Measurements from ENCODE around the gene EED.

The EED gene, protein sequence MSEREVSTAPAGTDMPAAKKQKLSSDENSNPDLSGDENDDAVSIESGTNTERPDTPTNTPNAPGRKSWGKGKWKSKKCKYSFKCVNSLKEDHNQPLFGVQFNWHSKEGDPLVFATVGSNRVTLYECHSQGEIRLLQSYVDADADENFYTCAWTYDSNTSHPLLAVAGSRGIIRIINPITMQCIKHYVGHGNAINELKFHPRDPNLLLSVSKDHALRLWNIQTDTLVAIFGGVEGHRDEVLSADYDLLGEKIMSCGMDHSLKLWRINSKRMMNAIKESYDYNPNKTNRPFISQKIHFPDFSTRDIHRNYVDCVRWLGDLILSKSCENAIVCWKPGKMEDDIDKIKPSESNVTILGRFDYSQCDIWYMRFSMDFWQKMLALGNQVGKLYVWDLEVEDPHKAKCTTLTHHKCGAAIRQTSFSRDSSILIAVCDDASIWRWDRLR

GRCh38 chr11:86244522-86245368, at the start of gene EED:
Gene EED, plus strand, starts transcription at chr11:86244753. Its CDS starts 477 bp downstream, at chr11:86245230.
- Histone ChIP-seq H3K9ac (peak within 1 kb of the TSS; percentile 93), H3K27me3 (ENCODE audit: insufficient read depth, low read depth) (no peaks in the 10 kb centered on the region), H3K4me2 (peak within 1 kb of the TSS; percentile 97), H3K27ac (peak within 1 kb of the TSS; percentile 88), H3K36me3 (ENCODE audit: insufficient read depth) (no peaks in the 10 kb centered on the region), H3K79me2 (ENCODE audit: insufficient read depth, low read depth) (peaks cover 47% of the 10 kb centered on the region), H4K20me1 (ENCODE audit: insufficient read depth) (peaks cover 14% of the 10 kb centered on the region; the same call in 1 of the 2 replicates), H3K4me3 (IDR thresholded peaks at IDR 0.05; ENCODE audit: insufficient read depth, low read depth, low read length) (peak within 1 kb of the TSS; percentile 66), H3K4me1 (ENCODE audit: low read depth, poor library complexity, severe bottlenecking) (peaks cover 49% of the 10 kb centered on the region), H2AFZ (ENCODE audit: low read depth) (peak within 1 kb of the TSS; percentile 94)
- 0 out of 2 replicates have a peak, but pooled peaks have one; percentile 20 for TF ChIP-seq CTCF (conservative IDR thresholded peaks at IDR 0.05; ENCODE audit: low read depth, low read length)

GRCh38 chr11:86194998-86195397, 49.6 kb upstream of the EED start:
- no peak overlapping the region for H2AFZ ChIP-seq (ENCODE audit: low read depth)
- no peak overlapping the region for H3K9ac ChIP-seq
- no peak for TF ChIP-seq CTCF (conservative IDR thresholded peaks at IDR 0.05; ENCODE audit: low read depth, low read length)

GRCh38 chr11:86196085-86196696, 48.4 kb upstream of the EED start:
- H3K9ac ChIP-seq, result no peak overlapping the region
- no peak overlapping the region for H2AFZ ChIP-seq (ENCODE audit: low read depth)
- no peak overlapping the region for H3K27ac ChIP-seq
- no peak overlapping the region for H3K4me2 ChIP-seq
- TF ChIP-seq CTCF (conservative IDR thresholded peaks at IDR 0.05; ENCODE audit: low read depth, low read length), result no peak
- no peaks in the 10 kb centered on the region for H4K20me1 ChIP-seq (ENCODE audit: insufficient read depth)
- H3K4me1 ChIP-seq (ENCODE audit: low read depth, poor library complexity, severe bottlenecking), result peaks cover 31% of the 10 kb centered on the region
- no peak overlapping the region for H3K4me3 ChIP-seq (IDR thresholded peaks at IDR 0.05; ENCODE audit: insufficient read depth, low read depth, low read length)
- H3K36me3 ChIP-seq (ENCODE audit: insufficient read depth), result no peaks in the 10 kb centered on the region
- H3K79me2 ChIP-seq (ENCODE audit: insufficient read depth, low read depth), result no peaks in the 10 kb centered on the region
- no peaks in the 10 kb centered on the region for H3K27me3 ChIP-seq (ENCODE audit: insufficient read depth, low read depth)

More at GRCh38 chr11:86194998-86195397, 49.6 kb upstream of the EED start:
- Histone ChIP-seq H3K4me1 (ENCODE audit: low read depth, poor library complexity, severe bottlenecking) (peaks cover 32% of the 10 kb centered on the region), H4K20me1 (ENCODE audit: insufficient read depth) (no peaks in the 10 kb centered on the region), H3K27me3 (ENCODE audit: insufficient read depth, low read depth) (no peaks in the 10 kb centered on the region), H3K4me2 (no peak overlapping the region), H3K4me3 (IDR thresholded peaks at IDR 0.05; ENCODE audit: insufficient read depth, low read depth, low read length) (no peak overlapping the region), H3K79me2 (ENCODE audit: insufficient read depth, low read depth) (no peaks in the 10 kb centered on the region), H3K36me3 (ENCODE audit: insufficient read depth) (no peaks in the 10 kb centered on the region), H3K27ac (no peak overlapping the region)

DNA sequence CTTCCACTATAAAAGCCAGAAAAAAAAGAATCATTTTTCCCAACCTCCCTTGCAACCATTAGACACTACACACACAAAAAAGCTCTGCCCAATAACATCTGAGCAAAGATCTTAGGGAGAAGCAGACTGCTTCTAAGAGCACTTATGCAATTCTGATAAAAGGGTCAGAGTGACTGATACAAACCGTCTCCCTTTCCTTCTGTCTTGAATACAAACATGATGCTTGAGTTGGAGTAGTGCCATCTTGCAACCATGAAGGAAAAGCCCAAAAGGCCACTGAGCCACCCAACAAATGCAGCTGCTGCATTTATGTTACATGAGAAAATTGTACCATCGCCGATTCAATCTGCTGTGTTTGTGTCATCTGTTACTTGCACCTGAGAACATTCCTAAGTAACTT, 47.6 kb upstream of the EED start:
- H4K20me1 ChIP-seq (ENCODE audit: insufficient read depth), result no peaks in the 10 kb centered on the region
- no peaks in the 10 kb centered on the region for H3K79me2 ChIP-seq (ENCODE audit: insufficient read depth, low read depth)
- H3K4me3 ChIP-seq (IDR thresholded peaks at IDR 0.05; ENCODE audit: insufficient read depth, low read depth, low read length), result no peak overlapping the region
- H3K27me3 ChIP-seq (ENCODE audit: insufficient read depth, low read depth), result no peaks in the 10 kb centered on the region
- TF ChIP-seq CTCF (conservative IDR thresholded peaks at IDR 0.05; ENCODE audit: low read depth, low read length), result no peak
- H3K9ac ChIP-seq, result no peak overlapping the region
- H3K27ac ChIP-seq, result no peak overlapping the region
- H3K36me3 ChIP-seq (ENCODE audit: insufficient read depth), result no peaks in the 10 kb centered on the region
- peaks cover 24% of the 10 kb centered on the region for H3K4me1 ChIP-seq (ENCODE audit: low read depth, poor library complexity, severe bottlenecking)
- H2AFZ ChIP-seq (ENCODE audit: low read depth), result no peak overlapping the region
- no peak overlapping the region for H3K4me2 ChIP-seq

All from KMS-11 (cell line).